Astrocyte of the cerebellum (primary cell): ENCODE data around the gene C1orf167.

Source experiments
- DNase-seq: peaks from one replicate; pipeline ENCODE4 v3.0.0-alpha.2; 2011; ENCODE audit warnings: low read depth
- H3K4me3 ChIP-seq: 2 replicates; pipeline ENCODE4 v1.5.1; 2011; ENCODE audit warnings: mild to moderate bottlenecking, low read depth, low read length, moderate library complexity
- in situ Hi-C: cut with HindIII; loops from 2 replicates; pipeline ENCODE4 v1.10.0; 2017; ENCODE audit warnings: low sequenced_read_pairs
- TF ChIP-seq, protein P1 (sequence below): IDR thresholded peaks from 2 replicates; pipeline ENCODE4 v1.5.1; 2012; ENCODE audit warnings: low read length, low read depth, moderate library complexity, mild to moderate bottlenecking; ENCODE audit errors: missing control alignments

The C1orf167 gene

DNA sequence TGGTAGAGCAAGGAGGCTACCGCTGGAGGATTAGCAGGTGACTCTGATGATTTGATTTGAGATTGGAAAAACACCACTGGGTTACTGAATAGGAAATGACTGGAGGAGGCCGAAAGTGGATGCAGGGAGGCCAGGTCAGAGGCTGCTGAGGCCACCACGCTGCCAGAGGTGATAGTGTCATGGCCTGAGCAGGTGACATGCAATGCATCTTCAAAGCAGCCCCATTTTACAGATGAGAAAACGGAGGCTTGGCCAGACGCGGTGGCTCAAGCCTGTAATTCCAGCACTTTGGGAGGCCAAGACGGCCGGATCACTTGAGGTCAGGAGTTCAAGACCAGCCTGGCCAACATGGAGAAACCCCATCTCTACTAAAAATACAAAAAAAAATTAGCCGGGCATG, 12.8 kb downstream of the C1orf167 start:
- in situ Hi-C loops: loop anchor here (5.0 kb wide), 2 partner anchors 57 to 93 kb away; no protein-coding TSS in a partner anchor
- DNase-seq: no peak
- H3K4me3 ChIP-seq: no peak overlapping the region
- TF ChIP-seq, protein P1, sequence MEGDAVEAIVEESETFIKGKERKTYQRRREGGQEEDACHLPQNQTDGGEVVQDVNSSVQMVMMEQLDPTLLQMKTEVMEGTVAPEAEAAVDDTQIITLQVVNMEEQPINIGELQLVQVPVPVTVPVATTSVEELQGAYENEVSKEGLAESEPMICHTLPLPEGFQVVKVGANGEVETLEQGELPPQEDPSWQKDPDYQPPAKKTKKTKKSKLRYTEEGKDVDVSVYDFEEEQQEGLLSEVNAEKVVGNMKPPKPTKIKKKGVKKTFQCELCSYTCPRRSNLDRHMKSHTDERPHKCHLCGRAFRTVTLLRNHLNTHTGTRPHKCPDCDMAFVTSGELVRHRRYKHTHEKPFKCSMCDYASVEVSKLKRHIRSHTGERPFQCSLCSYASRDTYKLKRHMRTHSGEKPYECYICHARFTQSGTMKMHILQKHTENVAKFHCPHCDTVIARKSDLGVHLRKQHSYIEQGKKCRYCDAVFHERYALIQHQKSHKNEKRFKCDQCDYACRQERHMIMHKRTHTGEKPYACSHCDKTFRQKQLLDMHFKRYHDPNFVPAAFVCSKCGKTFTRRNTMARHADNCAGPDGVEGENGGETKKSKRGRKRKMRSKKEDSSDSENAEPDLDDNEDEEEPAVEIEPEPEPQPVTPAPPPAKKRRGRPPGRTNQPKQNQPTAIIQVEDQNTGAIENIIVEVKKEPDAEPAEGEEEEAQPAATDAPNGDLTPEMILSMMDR: no peak

DNA sequence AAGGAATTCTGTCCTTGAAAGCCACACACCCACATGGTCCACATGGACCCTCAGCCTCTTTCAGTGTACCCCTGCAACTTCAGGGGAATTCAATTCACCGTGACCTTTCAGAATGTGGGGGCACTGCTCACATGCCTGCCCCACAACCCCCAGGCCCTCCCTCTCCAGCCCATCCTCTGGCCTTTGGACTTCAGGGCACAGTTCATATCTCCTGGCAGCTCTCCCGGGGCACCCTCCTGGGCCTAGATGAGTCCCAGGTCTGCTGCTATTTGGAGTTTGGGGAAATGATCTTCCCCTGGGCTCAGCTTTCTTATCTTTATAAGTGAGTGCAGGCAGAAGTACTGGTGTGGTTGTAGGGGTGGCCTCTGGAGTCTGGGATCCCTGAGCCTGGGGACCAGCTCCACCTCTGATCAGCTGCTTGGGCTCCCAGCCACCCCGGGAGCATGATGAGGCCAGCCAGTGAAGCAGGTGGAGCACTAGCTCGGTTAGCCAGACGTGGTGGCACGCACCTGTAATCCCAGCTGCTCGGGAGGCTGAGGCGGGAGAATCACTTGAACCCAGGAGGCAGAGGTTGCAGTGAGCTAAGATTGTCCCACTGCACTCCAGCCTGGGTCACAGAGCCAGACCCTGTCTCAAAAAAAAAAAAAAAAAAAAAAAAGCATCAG, 15.8 kb downstream of the C1orf167 start:
- in situ Hi-C loops: no loop called here
- no peak for DNase-seq
- H3K4me3 ChIP-seq: no peak overlapping the region
- TF ChIP-seq, protein P1: no peak

DNA sequence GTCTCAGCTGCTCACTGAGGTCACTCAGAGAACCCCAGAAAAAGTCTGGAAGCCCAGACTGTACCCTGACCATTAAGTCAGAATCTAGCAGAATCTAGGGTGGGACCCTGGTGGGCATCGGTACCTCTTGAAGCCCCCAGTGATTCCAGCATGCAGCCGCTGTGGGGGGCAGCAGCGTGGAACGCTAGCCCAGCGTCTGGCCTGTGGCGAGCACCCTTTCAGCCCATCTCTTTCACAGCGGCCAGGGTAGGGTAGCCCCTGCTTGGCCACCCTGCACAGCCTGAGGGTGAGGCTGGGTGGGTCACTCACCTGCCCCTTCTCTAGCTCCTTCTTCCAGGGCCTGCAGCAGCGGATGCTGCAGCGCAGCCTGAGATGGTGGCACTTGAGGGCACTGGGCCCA, 16.3 kb downstream of the C1orf167 start:
- in situ Hi-C loops: no loop called here
- TF ChIP-seq, protein P1: no peak

DNA sequence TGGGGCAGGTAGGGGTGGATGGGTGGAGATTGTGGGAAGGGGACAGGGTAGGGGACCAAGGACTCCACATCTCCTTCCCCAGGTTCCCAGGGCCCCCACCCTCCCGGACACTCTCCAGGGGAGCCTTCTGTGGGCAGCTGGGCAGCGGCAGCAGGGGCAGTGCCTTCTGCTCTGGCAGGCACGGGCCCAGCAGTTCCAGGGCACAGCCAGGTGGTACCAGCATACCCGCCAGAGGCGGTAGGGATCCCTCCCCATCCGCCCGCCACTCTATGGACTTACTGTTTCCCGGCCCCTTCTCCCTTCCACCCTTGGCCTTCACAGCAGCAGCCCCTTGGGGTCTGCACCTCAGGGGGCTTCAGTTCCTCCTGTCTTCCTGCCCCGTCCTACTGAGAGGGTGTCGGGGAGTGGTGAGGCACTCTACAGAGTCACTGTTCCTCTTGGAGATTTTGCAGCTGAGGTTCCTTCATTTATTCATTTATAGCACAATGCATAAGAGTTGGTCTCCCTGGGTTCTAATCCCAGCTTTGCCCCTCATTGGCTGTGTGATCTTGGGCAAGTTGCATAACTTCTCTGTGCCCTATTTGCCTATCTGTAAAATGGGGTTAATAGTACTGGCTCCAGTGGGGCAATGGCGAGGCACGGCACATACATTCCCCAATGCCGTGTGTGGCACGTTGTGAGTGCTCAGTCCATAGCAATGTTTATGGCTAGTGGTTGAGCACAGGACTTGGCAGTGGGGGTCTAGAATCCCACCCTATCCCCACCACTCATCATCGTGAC, 17.0 kb downstream of the C1orf167 start:
- no peak overlapping the region for H3K4me3 ChIP-seq
- TF ChIP-seq, protein P1: no peak
- in situ Hi-C loops: no loop called here
- no peak for DNase-seq

More for the DNA sequence above, 16.3 kb downstream of the C1orf167 start:
- no peak overlapping the region for H3K4me3 ChIP-seq
- no peak for DNase-seq

DNA sequence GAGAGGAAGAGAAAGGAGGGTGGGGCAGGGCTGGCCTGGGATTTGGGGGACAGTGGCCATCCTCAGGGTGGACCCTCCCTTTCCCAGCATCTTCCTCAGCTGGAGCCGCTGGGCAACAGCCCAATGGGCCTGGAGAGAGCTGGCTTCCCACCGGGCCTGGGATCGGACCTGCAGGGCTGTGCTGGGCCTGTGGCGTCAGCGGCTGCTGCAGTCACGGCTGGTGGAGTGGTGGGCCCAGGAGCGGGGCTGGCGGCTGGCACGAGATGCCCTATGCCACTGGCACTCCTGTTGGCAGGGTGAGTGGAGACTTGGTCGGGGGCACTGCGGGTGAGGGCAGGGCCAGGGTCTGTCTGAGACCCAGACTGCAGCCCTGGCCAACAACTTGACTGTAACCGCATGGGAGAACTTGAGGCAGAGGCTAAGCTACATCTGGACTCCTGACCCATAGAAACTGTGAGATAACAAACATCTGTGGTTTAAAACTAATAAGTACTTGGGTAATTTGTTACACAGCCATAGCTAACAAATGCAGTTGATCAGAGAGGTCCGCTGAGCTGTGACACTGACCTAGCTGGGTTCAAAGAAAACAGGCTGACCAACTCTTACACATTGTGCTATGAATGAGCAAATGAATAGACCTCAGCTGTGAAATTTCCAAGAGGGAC, 17.9 kb downstream of the C1orf167 start:
- TF ChIP-seq, protein P1: no peak
- no peak for DNase-seq
- in situ Hi-C loops: no loop called here

DNA sequence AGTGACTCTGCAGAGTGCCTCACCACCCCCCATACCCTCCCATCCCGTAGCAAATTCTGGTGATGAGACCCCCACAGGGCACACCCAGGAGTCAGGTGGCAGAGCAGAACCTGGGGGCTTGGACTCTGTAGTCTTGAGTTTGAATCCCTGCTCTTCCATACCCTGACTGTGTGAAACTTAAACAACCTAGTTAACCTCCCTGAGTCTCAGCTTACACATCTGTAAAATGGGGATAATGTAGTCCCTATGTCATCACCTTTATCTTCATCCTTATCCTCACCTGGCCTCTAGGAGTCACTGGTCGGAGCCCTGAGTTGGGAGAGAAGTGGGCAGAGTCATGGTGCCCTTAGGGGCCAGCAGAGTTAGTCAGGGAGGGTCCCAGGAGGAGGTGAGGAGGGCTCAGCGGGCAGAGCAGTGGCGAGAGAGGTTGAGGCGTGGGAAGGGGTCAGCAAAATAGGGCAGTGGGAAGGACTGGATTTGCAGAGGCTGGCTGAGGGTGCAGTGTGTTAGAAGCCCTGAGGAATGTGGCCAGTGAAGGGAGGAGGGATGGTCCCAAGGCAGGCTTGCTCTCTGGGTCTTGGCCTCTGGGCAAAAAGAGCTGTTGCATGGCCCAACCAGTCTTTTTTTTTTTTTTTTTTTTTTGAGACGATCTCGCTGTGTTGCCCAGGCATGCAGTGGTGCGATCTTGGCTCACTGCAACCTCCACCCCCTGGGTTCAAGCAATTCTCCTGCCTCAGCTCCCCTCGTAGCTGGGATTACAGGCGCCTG, 18.6 kb downstream of the C1orf167 start:
- in situ Hi-C loops: no loop called here
- TF ChIP-seq, protein P1: no peak

More for the DNA sequence above, 17.9 kb downstream of the C1orf167 start:
- no peak overlapping the region for H3K4me3 ChIP-seq

More for the DNA sequence above, 18.6 kb downstream of the C1orf167 start:
- no peak overlapping the region for H3K4me3 ChIP-seq
- DNase-seq: no peak
